ENCODE data around the gene PABPN1. TPM values are rescaled to one million over a fixed set of nuclear protein-coding genes. Genes with fewer than 3 reads are reported as not detected.
"Not testable (repeated sequence)": the region's sequence is repeated elsewhere in the genome, so short reads cannot be mapped to it uniquely, and the experiment has no call there.

PABPN1 gene
- total RNA-seq: 71.5 and 93.9 TPM in 2 replicates

GRCh38 chr14:23320584-23321571 is at the start of gene PABPN1:
TSS of gene PABPN1 (plus strand) at chr14:23321457. CDS start at chr14:23321470, 13 bp downstream.
- DNase-seq: peak; percentile 100

- DNase-seq: no peak
Measured at GRCh38 chr14:23275412-23275811, 45.8 kb upstream of the PABPN1 start.

- DNase-seq: no peak
Measured at GRCh38 chr14:23277189-23277588, 44.1 kb upstream of the PABPN1 start.

GRCh38 chr14:23277928-23278327 is 43.3 kb upstream of the PABPN1 start:
- not testable (repeated sequence) for DNase-seq

GRCh38 chr14:23281247-23281646 is 40.0 kb upstream of the PABPN1 start:
- DNase-seq: no peak

- peak; percentile 24 for DNase-seq
Measured at GRCh38 chr14:23284654-23285529, 36.4 kb upstream of the PABPN1 start.

GRCh38 chr14:23285530-23286019 is 35.7 kb upstream of the PABPN1 start:
- DNase-seq: no peak

- DNase-seq: peak; percentile 99
Measured at GRCh38 chr14:23286020-23286901, 35.0 kb upstream of the PABPN1 start, which contains the start of gene HOMEZ. TSS of gene HOMEZ (minus strand) at chr14:23286132. CDS start at chr14:23285952, 180 bp downstream.

- no peak for DNase-seq
Measured at GRCh38 chr14:23286902-23287479, 34.3 kb upstream of the PABPN1 start.

GRCh38 chr14:23294734-23295561 is 26.3 kb upstream of the PABPN1 start:
- DNase-seq: peak; percentile 71

GRCh38 chr14:23296012-23296777 is 25.1 kb upstream of the PABPN1 start:
- no peak for DNase-seq

- DNase-seq: no peak
Measured at GRCh38 chr14:23297096-23297495, 24.2 kb upstream of the PABPN1 start.

- no peak for DNase-seq
Measured at GRCh38 chr14:23297611-23298277, 23.5 kb upstream of the PABPN1 start.

GRCh38 chr14:23299211-23299957 is 21.9 kb upstream of the PABPN1 start:
- peak; percentile 73 for DNase-seq

- no peak for DNase-seq
Measured at GRCh38 chr14:23299986-23300686, 21.1 kb upstream of the PABPN1 start.

- DNase-seq: peak; percentile 43
Measured at GRCh38 chr14:23300687-23301223, 20.5 kb upstream of the PABPN1 start.

GRCh38 chr14:23301288-23301968 is 19.8 kb upstream of the PABPN1 start:
- DNase-seq: peak; percentile 99

Measured in dermis blood vessel endothelial cell (primary cell).